ENCODE results near the gene RGP1.

RGP1 gene

GRCh38 chr9:35748858-35749514, at the start of gene RGP1, which contains the start of gene GBA2:
Gene RGP1 (plus strand): TSS chr9:35749287. CDS start chr9:35749756, 469 bp downstream.
Gene GBA2 (minus strand): TSS chr9:35749228. CDS start chr9:35748704, 524 bp downstream.
- peak; percentile 54 to 63 for DNase-seq (ENCODE audit: extremely low read depth in 1 of 2, low read depth in 1 of 2)

GRCh38 chr9:35700031-35700430, 49.1 kb upstream of the RGP1 start:
- DNase-seq (ENCODE audit: extremely low read depth in 1 of 2, low read depth in 1 of 2) = no peak

GRCh38 chr9:35700942-35701341, 48.1 kb upstream of the RGP1 start:
- DNase-seq (ENCODE audit: extremely low read depth in 1 of 2, low read depth in 1 of 2) = no peak

- DNase-seq (ENCODE audit: extremely low read depth in 1 of 2, low read depth in 1 of 2) = no peak
Observed at GRCh38 chr9:35702696-35703095, 46.4 kb upstream of the RGP1 start.

GRCh38 chr9:35703906-35704672, 45.0 kb upstream of the RGP1 start:
- DNase-seq (ENCODE audit: extremely low read depth in 1 of 2, low read depth in 1 of 2) = no peak

- no peak for DNase-seq (ENCODE audit: extremely low read depth in 1 of 2, low read depth in 1 of 2)
Observed at GRCh38 chr9:35705372-35705771, 43.7 kb upstream of the RGP1 start.

GRCh38 chr9:35705836-35706430, 43.2 kb upstream of the RGP1 start:
- DNase-seq (ENCODE audit: extremely low read depth in 1 of 2, low read depth in 1 of 2) = no peak

- no peak for DNase-seq (ENCODE audit: extremely low read depth in 1 of 2, low read depth in 1 of 2)
Observed at GRCh38 chr9:35706951-35707350, 42.1 kb upstream of the RGP1 start.

- no peak for DNase-seq (ENCODE audit: extremely low read depth in 1 of 2, low read depth in 1 of 2)
Observed at GRCh38 chr9:35708146-35708545, 40.9 kb upstream of the RGP1 start.

GRCh38 chr9:35710818-35711500, 38.1 kb upstream of the RGP1 start:
- no peak for DNase-seq (ENCODE audit: extremely low read depth in 1 of 2, low read depth in 1 of 2)

GRCh38 chr9:35711501-35712428, 37.3 kb upstream of the RGP1 start:
- no peak for DNase-seq (ENCODE audit: extremely low read depth in 1 of 2, low read depth in 1 of 2)

- no peak for DNase-seq (ENCODE audit: extremely low read depth in 1 of 2, low read depth in 1 of 2)
Observed at GRCh38 chr9:35712762-35713400, 36.2 kb upstream of the RGP1 start.

GRCh38 chr9:35713578-35713977, 35.5 kb upstream of the RGP1 start:
- DNase-seq (ENCODE audit: extremely low read depth in 1 of 2, low read depth in 1 of 2) = no peak

GRCh38 chr9:35714123-35714522, 35.0 kb upstream of the RGP1 start:
- DNase-seq (ENCODE audit: extremely low read depth in 1 of 2, low read depth in 1 of 2) = no peak

- no peak for DNase-seq (ENCODE audit: extremely low read depth in 1 of 2, low read depth in 1 of 2)
Observed at GRCh38 chr9:35714579-35715252, 34.4 kb upstream of the RGP1 start.

- DNase-seq (ENCODE audit: extremely low read depth in 1 of 2, low read depth in 1 of 2) = no peak
Observed at GRCh38 chr9:35716230-35716629, 32.9 kb upstream of the RGP1 start.

GRCh38 chr9:35717132-35717870, 31.8 kb upstream of the RGP1 start:
- no peak for DNase-seq (ENCODE audit: extremely low read depth in 1 of 2, low read depth in 1 of 2)

- no peak for DNase-seq (ENCODE audit: extremely low read depth in 1 of 2, low read depth in 1 of 2)
Observed at GRCh38 chr9:35718721-35719511, 30.2 kb upstream of the RGP1 start.

All from stimulated activated CD8-positive, alpha-beta memory T cell treated with anti-CD3 and anti-CD28 coated beads, Interleukin-7, amount 100 ng/mL, for 48 hours (primary cell).